DND-41 (cell line): ENCODE data around the gene LAPTM4A.

Experiments
- CTCF ChIP-seq: IDR thresholded peaks from 2 replicates; pipeline ENCODE4 v1.5.1; 2012; ENCODE audit warnings: borderline replicate concordance, low read length, moderate library complexity, mild to moderate bottlenecking; ENCODE audit not compliant: poor library complexity, severe bottlenecking; ENCODE audit errors: extremely low read depth
- EZH2 ChIP-seq: IDR thresholded peaks from 3 replicates; pipeline ENCODE4 v1.6.1; 2012; ENCODE audit warnings: borderline replicate concordance, low read depth, mild to moderate bottlenecking, moderate library complexity, low read length, inconsistent platforms; ENCODE audit not compliant: severe bottlenecking

GRCh38 chr2:20100711-20101110, 49.3 kb upstream of the LAPTM4A start:
- TF ChIP-seq CTCF (no peak), EZH2 (no peak)
